T-helper 2 cell treated with Interferon-gamma antibody and Interleukin-4, amounts not matched to agents 100 ng/mL and 5 ng/mL, for 36 hours (primary cell): ENCODE results near the gene HAUS7. TPM values are rescaled to one million over a fixed set of nuclear protein-coding genes. Genes with fewer than 3 reads are reported as not detected.

ENCODE experiments used
- intact Hi-C: fragments of 100-400 bp; cut with micrococcal nuclease; formaldehyde crosslinking; loops from one replicate; pipeline ENCODE4 v1.15.1; 2023
- total RNA-seq: library from RNA; stranded (reverse); gene quantifications from 2 replicates; pipeline ENCODE4 v1.2.3, GENCODE V29; 2022

Gene HAUS7
- total RNA-seq, 1 donor from 2014 or later, result 57.5 TPM

DNA sequence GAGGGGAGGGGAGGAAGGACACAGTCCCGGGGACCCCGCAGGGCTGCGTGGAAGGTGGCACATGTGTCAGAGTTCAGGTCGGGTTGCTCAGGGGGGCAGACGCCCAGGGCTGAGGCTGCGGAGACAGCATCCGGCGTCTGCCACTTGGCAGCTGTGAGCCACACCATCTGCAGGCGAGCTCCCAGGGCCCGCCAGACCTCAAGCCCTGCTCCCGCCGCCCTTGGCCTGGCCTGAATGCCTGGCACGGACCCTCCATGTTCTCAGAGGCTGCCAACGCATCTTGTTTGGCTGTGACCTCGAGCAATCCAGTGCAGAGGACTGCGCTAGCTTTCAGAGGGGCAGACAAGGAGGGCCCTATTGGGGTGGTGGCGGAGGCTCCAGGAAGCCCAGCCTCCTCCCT lies 29.5 kb upstream of the HAUS7 start:
- intact Hi-C loops, result no loop called here

DNA sequence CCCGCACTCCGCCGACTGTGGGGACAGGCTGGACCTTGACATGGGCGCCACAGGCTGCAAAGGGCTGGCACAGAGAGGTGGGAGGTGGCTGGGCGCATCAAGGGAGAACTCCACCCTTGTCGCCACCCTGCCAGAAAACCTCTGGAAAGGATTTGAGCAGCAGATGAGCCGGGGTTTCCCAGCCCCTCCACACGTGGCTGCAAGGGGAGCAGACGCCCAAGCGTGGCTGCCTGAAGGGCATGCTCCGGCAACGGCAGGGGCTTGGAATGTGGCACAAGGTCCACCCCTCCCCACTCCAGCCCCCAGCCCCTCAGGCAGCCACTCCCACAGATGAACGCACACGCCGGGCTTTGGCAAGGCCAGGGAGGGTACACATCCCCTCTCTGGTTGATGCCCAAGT lies 29.0 kb upstream of the HAUS7 start:
- intact Hi-C loops, result no loop called here

DNA sequence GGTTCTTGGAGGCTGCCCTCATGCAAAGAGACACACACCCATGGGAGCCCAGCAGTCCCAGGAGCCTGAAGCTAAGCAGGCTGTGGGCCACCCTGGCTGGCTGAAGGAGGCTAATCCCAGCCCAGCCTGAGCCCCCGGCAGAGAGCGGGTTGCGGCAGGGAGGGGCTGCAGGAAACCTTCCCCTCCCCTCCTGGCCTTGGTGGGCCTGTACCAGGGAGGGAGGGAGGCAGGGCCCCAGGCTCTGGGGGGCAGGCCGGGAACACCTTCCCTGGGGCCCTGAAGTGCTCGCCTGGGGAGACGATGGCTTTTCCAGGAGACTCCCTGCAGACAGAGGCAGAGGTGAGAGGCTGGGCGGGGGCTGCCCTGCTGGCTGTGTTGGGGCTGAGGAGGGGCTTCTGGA lies 28.1 kb upstream of the HAUS7 start:
- intact Hi-C loops, result no loop called here

DNA sequence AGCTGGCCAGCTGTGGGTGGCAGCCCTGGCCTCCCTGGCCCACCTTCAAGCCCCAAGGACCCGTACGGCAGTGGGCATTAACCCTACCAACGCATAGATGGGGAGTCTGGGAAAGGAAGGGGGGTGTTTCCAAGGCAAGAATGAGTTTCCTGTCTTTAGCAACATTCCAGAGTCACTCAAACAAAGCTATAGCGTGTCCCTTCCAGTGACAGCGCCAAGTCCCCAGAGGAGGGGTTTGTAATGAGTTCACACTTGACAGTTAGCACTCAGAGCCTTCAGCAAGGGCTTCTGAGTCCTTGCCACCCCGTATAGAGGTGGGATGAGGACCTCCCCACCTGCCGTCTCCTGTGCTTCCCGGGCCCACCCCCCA lies 26.2 kb upstream of the HAUS7 start:
- intact Hi-C loops, result no loop called here

DNA sequence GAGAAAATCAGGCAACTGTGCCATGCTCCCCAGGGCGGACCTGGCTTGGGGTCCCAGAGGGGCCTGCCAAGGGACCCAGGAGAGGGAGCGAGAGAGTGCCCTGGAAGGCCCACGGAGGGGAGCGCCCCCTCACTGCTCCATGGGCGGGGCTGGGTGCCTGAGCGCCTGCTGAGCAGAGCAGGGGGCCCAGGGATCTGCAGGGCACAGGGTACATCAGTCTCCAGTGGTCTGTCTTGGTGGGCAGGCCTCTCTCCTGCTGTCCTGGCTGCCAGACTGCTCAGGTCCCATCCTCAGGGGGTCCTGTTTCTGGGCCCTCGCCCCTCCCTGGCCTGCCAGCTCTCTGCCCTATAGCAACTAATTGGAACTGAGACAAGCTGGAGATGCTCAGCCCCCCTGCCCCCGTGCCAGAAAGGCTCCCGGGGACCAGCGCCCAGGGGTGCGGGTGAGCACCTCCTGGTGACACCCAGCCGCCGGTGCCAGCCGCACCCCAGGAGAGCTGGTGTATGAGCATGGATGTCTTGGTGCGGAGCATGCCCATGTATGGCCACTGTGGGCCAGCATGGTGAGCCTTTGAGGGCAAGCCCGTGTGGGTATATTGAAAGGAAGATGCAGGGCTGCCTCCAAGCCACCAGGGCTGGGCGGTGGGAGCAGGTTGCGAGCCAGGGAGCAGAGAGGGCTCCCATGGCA lies 25.7 kb upstream of the HAUS7 start:
- intact Hi-C loops, result no loop called here

DNA sequence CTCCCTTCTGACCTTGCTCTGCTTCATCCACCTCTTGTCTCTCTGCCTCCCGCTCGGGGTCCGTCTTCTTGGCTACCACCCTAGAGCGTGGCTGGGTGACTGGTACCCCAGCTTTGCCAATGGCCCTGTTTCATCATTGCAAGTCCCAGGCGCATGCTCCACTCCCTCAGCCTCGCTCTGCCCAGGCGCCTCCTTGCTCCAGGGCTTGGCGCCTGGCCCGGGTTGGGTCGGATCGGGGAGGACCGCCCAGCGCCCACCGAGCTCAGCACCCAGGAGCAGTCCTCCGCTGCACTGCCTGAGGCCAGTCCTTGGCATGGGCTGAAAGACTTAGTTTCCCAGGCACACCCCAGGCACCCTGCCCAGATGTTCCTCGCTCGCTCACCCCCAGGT lies 25.0 kb upstream of the HAUS7 start:
- intact Hi-C loops, result no loop called here

DNA sequence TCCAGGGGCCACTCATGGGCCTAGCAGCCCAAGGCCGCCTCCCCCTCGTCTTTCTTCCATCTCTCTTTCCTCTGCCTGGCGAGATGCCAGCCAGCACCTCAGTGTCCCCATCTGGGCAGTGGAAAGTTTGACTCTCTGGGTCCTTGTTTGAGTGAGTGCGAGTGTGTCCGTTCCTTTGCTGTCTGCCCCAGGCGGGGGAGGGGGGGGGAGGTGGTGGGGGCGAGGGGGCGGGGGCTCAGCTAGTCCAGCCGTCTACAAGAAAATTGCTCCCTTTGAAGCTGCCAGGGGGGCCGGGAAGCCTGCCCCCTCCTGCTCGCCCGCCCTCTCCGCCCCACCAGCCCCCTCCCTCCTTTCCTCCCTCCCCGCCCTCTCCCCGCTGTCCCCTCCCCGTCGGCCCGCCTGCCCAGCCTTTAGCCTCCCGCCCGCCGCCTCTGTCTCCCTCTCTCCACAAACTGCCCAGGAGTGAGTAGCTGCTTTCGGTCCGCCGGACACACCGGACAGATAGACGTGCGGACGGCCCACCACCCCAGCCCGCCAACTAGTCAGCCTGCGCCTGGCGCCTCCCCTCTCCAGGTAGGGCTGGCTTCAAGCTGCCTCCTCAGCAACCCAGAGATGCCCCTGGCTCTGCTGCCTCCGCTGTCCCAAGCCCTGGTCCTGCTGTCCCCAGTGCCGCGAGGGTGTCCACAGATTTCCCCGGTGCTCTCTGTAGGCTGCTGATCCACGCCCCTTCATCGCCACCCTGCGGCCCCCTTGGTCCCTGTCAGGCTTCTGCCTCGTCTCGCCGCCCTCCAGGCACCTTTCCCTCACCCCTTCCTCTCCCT lies 24.4 kb upstream of the HAUS7 start, which contains the start of gene BGN:
TSS of gene BGN (plus strand) at position 440 of the 821 bp plus-strand sequence. CDS start 9,652 bp downstream, outside the sequence.
- intact Hi-C loops, result no loop called here

DNA sequence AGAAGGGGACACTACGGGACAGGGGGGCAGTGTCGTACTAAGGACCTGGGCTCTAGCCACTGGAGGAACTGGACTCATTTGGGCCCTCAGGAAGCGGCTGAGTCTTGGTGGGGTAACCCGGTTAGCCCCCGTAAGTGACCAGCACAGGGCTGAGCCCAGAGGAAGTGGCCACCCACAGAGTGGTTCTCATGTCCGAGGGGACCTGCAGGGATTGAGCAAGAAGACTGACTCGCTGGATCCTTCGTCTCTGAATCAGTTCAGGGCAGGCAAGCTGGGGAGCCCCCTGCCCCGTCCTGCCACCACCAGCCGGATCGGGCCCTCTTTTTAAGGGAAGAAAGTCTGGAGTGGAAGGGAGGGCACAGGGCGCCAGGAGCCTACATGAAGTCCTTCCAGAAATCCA lies 23.7 kb upstream of the HAUS7 start:
- intact Hi-C loops, result no loop called here

DNA sequence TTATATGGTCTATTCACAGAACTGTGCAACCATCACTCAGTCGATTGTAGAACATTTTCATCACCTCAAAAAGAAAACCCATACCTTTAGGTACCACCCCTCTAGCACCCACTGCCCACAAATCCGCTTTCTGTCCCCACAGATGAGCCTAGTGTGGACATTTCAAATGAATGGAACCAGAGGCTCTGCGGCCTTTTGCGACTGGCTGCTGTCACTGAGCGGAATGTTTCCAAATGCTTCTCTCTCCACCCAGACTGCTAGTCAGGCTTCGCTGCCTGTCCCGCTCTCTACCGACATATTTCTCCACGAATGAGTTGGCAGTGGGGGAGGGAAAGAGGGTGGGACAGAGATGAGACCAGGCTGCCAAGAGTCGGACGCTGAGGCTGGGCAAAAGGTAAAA lies 22.7 kb upstream of the HAUS7 start:
- intact Hi-C loops, result no loop called here

DNA sequence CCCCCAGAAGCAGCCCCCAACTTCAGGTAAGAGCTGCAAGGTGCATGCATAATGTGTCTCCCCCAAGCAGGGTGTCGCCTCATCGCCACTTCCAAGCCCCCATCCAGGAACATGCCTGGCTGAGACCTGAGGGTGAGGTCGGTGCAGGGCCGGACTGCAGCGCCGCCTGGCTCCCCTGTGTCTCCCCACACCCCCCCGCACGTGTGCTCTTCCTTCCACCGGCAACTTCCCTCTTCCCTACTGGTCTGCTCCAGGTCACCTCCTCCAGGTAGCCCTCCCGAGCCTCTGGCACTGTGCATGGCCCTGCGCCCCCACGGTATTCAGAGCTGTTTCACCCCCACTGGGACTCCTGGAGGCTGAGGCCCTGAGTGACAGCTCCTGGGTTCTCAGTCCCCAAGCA lies 22.2 kb upstream of the HAUS7 start:
- intact Hi-C loops, result no loop called here

DNA sequence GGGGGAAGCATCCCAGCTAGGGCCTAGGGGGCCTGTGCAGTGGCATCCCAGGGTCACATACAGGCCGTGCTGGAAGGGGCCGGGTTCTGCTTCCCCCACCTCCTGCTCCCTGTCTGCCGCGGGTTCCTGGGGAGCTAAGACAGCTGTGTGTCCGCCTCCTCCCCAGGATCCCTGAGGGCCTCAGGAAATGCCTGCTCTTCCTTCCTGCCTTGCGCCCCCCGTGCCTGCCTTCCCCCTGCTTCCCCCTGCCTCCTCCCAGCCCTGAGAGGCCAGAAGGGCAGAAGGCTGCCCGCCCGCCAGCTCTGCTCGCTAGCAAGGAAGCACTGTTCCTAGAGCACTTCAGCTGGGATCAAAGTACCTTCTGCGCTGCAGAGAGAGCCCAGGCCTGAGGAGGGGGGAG lies 21.5 kb upstream of the HAUS7 start:
- intact Hi-C loops, result no loop called here

DNA sequence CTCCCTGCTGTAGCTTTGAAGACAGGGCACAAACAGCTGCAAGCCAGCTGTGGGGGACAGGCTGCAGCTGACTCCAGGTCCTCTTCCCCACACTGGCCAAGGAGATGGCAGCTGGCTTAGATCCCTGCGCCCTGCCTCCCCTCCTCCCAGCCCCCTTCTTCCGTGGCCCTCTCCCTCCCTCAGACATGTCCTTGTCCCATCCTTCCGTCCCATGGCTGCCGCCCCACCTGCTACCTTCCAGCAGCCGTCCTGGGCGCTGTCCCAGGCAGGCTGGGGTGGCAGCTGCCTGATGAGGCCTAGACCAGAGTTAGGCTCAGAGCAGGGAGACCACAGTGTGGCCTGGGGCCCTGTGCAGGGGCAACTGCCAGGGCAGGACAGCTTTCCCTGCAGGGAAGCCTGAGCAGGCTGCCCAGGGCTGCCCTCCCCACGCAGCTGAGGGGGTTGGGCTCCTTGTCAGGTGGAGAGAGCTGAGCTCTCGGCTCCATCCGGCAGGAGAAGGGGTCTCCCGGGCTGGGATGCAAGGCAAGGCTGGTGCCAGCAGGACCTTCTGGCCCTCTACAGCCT lies 21.1 kb upstream of the HAUS7 start:
- intact Hi-C loops, result no loop called here

DNA sequence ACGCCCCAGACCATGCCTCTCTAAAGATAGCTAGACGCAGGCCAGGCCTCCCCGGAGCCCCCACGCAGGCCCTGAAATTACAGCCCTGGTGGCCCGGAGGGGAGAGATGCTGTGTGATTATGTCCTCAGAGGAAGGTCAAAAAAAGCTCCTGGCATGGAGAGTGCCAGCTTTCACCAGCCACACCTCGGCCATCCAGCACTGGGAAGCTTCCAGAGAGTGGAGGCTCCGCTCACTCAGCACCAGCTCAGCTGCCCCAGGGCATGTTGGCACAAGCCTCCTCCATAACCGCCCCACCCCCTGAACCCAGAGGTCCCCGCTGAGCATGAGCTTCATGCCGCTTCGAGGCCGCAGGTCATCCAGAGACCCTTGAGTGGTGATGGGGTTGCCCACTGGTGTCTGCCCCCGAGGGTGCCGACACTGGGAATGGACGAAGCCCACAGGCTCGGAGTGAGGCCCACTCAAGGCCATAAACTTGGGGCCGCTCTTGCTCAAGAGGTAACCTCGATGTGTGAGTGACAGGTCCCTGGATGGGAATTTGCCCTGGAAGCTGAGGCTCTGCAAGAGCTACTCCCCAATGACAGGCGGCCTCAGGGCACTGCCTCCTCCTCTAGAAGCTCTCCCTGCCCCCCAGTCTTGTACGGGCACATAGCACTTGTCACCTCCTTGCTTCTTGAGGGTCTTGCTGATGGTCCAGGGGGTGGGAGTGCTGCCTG lies 20.0 kb upstream of the HAUS7 start:
- intact Hi-C loops, result no loop called here

DNA sequence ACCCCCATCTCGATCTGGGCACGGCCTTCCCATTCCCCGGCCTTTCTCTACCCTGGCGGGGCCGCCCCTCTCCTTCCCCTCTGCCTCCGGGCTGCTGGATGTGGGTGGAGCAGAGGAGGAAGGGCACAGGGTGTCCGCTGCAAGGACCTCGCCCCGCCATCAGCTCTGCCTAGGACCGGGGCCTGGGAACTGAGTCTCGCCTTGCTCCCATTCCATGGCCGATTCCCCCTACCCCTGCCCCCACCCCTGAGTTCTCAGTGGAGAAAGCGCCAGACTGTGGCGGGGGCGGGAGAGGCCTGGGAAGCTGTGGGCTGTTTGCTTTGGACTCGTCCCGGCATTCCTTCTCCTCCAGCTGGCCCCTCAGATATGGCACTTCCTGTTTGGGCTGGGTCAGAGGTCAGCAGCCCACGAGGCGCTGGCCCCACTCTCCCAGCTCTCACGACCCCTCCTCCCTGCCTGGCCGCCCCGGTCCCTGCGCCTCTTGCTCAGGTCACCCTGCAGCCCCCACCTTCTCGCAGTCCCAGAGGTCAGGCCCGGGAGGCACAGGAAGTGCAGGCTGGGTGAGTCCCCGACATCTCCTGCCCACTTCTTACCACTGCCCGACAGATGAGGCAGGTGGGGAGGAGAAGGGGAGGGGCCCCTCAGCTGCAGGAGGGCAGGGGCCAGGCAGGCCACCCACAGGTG lies 18.0 kb upstream of the HAUS7 start:
- intact Hi-C loops, result no loop called here

DNA sequence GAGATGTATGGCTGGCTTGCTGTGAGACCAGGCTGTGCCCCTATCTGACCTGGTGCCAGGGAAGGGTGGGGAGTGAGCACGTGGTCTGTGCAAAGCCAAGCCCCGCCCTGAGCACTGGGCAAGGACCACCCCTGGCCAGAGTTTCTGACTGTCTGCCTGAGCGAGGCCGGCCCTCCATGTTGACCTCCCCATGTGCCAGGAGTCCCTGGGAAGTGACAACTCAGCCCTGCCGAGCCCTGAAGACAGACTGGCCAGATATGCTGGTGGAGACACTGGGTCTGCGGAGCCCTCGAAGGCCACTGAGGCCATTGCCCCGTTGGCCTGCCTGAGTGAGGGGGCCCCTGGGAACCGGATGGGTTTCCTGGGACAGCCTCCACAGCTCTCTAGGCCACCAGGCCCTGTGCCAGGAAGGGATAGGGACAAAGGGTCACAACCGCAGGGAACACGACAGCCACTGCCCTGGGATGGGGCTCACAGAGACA lies 17.3 kb upstream of the HAUS7 start:
- intact Hi-C loops, result no loop called here

DNA sequence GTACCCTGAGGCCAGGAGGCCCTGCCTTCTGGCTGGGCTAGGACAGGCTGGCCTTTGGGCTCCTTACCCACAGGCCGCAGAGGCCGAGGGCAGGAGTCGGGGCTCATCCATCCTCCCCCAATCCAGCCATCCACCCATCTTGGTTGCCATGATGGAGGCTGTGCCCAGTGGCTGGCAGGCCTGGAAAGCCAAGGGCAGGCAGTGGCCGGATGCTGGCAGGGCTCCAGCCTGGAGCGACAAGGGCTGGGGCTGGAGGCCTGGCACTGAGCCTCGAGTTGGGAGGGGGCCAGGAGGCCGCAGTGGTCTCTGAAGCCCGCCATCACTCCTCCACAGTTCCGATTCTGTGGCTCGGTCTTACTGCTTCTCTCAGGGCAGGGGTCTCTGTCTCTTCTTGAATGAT lies 15.8 kb upstream of the HAUS7 start:
- intact Hi-C loops, result no loop called here

DNA sequence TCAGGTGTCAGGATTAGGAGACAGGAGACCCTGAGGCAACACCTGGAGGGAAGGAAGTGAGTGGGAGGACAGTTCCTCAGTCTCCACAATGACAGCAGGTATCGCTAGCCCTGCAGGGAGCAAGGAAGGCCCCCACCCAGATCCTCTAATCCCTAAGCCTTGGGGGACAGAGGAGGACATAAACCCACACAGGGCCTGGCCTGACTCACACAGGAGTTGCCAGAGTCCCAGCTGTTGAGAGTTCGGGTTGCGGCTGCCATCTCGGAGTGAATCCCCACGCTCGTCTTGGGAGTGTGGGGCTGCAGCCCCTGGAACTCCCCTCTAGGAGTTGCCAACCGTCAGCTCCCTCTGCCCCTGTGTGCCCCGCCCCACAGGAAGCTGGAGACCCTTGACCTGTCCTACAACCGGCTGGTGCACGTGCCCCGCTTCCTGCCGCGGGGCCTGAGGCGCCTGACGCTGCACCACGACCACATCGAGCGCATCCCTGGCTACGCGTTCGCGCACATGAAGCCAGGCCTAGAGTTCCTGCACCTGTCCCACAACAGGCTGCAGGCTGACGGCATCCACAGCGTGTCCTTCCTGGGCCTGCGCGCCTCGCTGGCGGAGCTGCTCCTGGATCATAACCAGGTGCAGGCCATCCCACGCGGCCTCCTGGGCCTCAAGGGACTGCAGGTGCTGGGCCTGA lies 15.2 kb upstream of the HAUS7 start:
- intact Hi-C loops, result no loop called here

DNA sequence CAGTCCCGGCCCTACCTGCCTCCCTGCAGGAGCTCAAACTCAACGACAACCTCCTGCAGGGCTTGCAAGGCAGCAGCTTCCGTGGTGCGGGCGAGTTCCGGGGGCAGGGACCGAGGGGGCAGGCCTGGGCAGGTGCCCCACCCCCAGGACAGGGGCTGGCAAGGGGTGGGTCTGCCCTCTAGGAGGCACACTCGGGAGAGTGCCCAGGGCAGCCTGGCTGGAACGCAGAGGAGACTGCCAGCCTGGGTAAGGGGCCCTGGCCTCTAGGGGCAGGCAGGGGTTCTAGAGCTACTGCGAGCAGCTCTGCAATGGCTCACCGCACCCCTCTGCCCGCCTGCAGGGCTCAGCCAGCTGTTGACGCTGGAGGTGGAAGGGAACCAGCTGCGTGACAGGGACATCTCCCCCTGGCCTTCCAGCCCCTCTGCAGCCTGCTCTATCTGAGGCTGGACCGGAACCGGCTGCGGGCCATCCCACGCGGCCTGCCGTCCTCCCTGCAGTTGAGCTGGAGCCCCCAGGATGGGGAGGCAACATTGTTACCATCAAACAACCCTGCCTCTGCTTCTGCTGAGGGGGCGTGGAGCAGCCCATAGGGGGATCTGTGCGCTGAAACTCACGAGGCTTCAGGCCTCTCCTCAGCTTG lies 12.1 kb upstream of the HAUS7 start:
- intact Hi-C loops, result no loop called here

DNA sequence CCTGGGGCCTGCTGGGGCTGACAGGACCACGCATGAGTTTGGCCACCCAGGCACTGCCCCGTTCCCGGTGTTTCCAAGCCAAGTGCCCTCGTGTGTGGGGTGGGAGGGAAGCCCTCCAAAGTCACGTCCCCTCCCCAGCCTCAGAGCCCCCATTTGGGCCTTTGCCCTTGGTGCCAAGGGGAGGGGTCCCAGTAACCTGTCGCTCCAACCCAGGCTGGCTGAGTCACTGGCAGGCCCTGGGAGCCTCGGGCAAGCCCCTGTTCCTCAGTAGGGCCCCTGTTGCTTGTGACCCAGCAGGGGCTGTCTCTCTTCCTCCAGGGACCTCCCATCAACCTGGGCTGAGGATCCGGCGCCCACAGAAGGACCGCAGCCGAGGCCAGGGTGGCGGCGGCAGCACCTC lies 10.7 kb upstream of the HAUS7 start:
- intact Hi-C loops, result no loop called here

DNA sequence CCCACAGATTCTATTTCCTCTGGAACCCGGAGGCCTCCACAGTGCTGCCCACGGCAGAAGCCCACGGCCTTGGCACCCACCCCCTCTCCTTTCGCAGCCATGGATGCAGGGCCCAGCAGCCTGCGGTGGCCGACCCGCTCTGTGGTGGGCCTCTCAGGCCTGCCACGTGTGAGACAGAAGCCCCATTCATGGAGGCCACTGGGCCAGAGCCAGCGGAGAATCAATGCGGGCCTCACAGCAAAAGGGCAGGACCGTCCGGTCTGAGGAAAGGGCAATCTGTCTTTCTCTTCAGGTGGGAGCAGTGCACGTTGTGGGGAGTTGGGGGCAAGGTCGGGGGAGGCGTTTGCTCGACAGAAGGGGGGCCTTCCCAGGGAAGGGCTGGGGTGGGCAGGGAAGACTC lies 8.4 kb upstream of the HAUS7 start:
- intact Hi-C loops, result no loop called here
